Astrocyte (in vitro differentiated cells and primary cell): Measurements from ENCODE around the gene CCDC3.

ENCODE experiments used
- EZH2 ChIP-seq: IDR thresholded peaks from 2 replicates; pipeline ENCODE4 v1.6.1; 2012; ENCODE audit warnings: mild to moderate bottlenecking, low read length, inconsistent platforms; ENCODE audit not compliant: insufficient read depth
- TF ChIP-seq, protein P1 (sequence below): IDR thresholded peaks from 2 replicates; pipeline ENCODE4 v1.5.1; 2011; ENCODE audit warnings: low read depth, mild to moderate bottlenecking, inconsistent platforms, low read length, moderate library complexity; ENCODE audit not compliant: insufficient read depth

DNA sequence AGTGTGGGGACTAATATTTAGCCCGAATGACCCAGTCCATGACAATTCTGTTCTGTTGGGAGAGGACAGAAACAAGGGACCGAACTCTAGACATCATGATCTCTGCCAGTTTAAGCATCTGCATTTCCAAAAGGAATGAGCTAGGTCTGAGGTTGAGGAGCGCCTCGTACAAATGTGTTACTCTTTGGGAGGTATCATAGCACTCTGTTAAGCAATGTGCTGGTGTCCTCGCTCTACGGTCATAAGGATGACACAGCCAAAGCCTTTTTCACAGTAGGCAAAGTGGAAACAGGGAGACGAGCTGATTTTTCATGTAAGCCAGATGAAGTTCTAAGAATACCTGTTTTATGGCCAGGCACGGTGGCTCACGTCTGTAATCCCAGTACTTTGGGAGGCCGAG lies 15.4 kb upstream of the CCDC3 start:
- TF ChIP-seq, protein P1, sequence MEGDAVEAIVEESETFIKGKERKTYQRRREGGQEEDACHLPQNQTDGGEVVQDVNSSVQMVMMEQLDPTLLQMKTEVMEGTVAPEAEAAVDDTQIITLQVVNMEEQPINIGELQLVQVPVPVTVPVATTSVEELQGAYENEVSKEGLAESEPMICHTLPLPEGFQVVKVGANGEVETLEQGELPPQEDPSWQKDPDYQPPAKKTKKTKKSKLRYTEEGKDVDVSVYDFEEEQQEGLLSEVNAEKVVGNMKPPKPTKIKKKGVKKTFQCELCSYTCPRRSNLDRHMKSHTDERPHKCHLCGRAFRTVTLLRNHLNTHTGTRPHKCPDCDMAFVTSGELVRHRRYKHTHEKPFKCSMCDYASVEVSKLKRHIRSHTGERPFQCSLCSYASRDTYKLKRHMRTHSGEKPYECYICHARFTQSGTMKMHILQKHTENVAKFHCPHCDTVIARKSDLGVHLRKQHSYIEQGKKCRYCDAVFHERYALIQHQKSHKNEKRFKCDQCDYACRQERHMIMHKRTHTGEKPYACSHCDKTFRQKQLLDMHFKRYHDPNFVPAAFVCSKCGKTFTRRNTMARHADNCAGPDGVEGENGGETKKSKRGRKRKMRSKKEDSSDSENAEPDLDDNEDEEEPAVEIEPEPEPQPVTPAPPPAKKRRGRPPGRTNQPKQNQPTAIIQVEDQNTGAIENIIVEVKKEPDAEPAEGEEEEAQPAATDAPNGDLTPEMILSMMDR = no peak
- TF ChIP-seq EZH2 = no peak
